Measurements from ENCODE around the gene PER2.

The PER2 gene

DNA sequence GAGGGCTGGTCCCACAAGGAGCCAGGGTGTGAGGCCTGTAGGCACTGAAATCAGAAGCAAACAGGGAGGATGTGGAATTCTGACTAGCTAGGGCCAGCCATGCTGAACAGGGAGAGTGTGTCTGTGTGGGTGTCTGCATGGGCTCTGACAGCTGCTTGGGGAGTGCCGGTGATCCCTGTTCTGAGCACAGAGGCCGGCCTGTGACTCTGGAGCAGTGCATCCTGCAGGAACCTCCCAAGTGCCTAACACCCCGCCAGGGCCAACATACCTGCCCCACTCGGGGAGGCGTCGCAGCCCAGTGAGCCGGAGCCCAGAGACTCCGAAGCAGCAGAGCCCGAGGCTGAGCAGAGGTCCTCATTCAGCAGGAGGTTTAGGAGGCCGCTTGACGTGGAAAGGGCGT is 37.1 kb downstream of the PER2 start:
- no peak overlapping the region for H3K4me2 ChIP-seq (ENCODE audit: low read length)
- no peaks in the 10 kb centered on the region for H3K4me1 ChIP-seq (ENCODE audit: low read length)
- no peaks in the 10 kb centered on the region for H4K20me1 ChIP-seq (ENCODE audit: insufficient read depth, low read length)
- H3K27ac ChIP-seq (ENCODE audit: low read length), result no peak overlapping the region
- peaks cover 3% of the 10 kb centered on the region for H3K36me3 ChIP-seq (replicated peaks; ENCODE audit: low read depth, low read length)
- no peak overlapping the region for H3K9ac ChIP-seq (ENCODE audit: low read length)
- no peaks in the 10 kb centered on the region for H3K27me3 ChIP-seq (ENCODE audit: low read depth, low read length)
- H2AFZ ChIP-seq (ENCODE audit: low read depth, low read length), result no peak overlapping the region
- no peak for TF ChIP-seq EZH2phosphoT487 (IDR thresholded peaks at IDR 0.05; ENCODE audit: low read depth)
- no peaks in the 10 kb centered on the region for H3K9me3 ChIP-seq (ENCODE audit: insufficient read depth, low read length)
- no peak overlapping the region for H3K4me3 ChIP-seq (ENCODE audit: low read length)
- no peaks in the 10 kb centered on the region for H3K79me2 ChIP-seq (ENCODE audit: low read length)

DNA sequence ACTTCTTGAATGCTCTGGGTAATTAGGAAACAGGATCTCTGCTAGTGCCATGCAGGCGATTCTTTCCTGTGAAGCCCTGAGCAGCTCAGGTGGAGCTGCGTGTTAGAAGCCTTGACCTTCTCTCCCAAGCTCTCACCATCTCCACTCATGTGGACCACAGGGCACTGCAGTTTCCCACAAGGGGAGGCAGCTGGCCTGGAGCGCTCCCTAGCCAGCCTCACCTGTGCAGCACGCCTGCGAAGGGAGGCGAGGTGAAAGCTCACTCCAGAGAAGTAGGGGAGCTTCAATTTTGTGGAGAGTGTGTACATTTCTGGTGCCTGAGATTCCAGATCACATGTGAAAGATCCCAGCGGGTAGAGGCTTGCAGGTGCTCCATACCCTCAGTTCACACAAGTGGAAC is 37.5 kb downstream of the PER2 start:
- Histone ChIP-seq H3K79me2 (ENCODE audit: low read length) (no peaks in the 10 kb centered on the region), H3K27ac (ENCODE audit: low read length) (no peak overlapping the region), H3K9ac (ENCODE audit: low read length) (no peak overlapping the region), H2AFZ (ENCODE audit: low read depth, low read length) (no peak overlapping the region), H4K20me1 (ENCODE audit: insufficient read depth, low read length) (no peaks in the 10 kb centered on the region), H3K36me3 (replicated peaks; ENCODE audit: low read depth, low read length) (peaks cover 1% of the 10 kb centered on the region), H3K4me3 (ENCODE audit: low read length) (no peak overlapping the region), H3K4me1 (ENCODE audit: low read length) (no peaks in the 10 kb centered on the region), H3K27me3 (ENCODE audit: low read depth, low read length) (no peaks in the 10 kb centered on the region), H3K9me3 (ENCODE audit: insufficient read depth, low read length) (no peaks in the 10 kb centered on the region), H3K4me2 (ENCODE audit: low read length) (no peak overlapping the region)
- no peak for TF ChIP-seq EZH2phosphoT487 (IDR thresholded peaks at IDR 0.05; ENCODE audit: low read depth)
- TF ChIP-seq, protein P1, sequence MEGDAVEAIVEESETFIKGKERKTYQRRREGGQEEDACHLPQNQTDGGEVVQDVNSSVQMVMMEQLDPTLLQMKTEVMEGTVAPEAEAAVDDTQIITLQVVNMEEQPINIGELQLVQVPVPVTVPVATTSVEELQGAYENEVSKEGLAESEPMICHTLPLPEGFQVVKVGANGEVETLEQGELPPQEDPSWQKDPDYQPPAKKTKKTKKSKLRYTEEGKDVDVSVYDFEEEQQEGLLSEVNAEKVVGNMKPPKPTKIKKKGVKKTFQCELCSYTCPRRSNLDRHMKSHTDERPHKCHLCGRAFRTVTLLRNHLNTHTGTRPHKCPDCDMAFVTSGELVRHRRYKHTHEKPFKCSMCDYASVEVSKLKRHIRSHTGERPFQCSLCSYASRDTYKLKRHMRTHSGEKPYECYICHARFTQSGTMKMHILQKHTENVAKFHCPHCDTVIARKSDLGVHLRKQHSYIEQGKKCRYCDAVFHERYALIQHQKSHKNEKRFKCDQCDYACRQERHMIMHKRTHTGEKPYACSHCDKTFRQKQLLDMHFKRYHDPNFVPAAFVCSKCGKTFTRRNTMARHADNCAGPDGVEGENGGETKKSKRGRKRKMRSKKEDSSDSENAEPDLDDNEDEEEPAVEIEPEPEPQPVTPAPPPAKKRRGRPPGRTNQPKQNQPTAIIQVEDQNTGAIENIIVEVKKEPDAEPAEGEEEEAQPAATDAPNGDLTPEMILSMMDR (IDR thresholded peaks at IDR 0.05; ENCODE audit: low read depth, low read length), result no peak

DNA sequence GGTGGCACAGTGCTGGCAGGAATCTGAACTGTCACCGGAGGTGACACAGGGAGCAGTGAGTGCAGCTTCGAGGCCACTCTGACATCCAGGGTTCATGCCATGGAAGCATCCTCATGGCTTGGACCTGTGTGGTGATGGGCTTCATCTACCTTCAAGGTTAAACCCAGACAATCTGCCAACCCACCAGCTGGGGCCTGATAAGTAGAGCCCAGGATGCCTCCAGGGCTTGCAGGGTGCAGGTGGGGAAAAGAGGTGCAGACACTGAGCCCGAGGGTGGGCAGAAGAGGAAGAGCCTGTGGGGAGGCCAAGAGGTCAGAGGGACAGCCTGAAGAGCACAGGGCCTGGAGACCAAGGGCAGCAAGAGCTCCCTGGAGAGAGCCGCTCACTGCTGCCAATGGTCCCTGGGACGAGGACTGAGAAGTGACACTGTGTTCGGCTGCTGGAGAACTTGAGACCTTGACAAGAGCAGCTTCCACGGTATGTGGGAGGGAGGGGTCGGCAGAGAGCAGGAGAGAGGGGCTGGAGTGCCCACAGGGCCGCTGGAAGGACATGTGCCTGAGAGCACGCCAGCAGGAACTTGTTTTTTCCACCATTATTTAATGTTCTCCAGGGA is 40.5 kb downstream of the PER2 start:
- no peak overlapping the region for H3K4me2 ChIP-seq (ENCODE audit: low read length)

DNA sequence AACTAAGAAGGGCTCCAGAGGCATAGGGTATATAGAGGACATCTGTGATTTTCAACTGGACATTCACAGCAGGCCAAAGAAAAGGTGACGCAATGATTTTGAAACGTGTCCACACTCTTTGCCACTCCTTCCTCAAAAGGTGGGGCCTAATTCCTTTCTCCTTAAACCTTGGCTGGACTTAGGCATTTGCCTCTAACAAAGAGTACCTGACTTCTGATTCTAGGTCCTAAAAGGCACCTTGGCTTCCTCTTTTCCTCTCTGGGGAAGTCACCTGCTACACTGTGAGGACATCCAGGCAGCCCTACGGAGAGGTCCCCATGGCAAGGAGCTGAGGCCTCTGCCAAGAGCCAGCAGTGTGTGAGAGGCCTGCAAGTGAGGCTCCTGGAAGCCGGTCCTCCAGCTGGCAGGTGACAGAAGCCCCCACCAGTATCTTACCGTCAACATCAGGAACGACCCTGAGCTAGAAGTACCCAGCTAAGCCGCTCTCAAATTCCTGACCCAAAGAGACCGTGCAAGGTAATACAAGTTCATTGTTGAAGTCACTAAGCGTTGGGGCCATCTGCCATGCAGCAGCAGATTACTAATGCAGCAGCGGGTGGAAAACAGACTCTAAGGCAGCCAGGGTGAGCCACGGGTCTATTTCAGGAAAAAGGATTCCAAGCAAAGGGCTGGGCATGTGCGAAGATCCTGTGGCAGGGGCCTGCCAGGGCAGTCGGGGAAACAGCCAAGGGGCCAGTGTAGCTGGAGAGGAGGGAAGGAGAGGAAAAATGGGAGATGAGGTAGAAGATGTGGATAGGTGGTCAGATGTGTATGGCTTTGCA is 41.2 kb downstream of the PER2 start:
- Histone ChIP-seq H3K9me3 (ENCODE audit: insufficient read depth, low read length) (no peaks in the 10 kb centered on the region), H3K4me1 (ENCODE audit: low read length) (no peaks in the 10 kb centered on the region), H4K20me1 (ENCODE audit: insufficient read depth, low read length) (no peaks in the 10 kb centered on the region), H3K4me2 (ENCODE audit: low read length) (no peak overlapping the region), H3K9ac (ENCODE audit: low read length) (no peak overlapping the region), H3K4me3 (ENCODE audit: low read length) (no peak overlapping the region), H3K27ac (ENCODE audit: low read length) (no peak overlapping the region), H3K79me2 (ENCODE audit: low read length) (no peaks in the 10 kb centered on the region), H2AFZ (ENCODE audit: low read depth, low read length) (no peak overlapping the region), H3K27me3 (ENCODE audit: low read depth, low read length) (no peaks in the 10 kb centered on the region), H3K36me3 (replicated peaks; ENCODE audit: low read depth, low read length) (no peaks in the 10 kb centered on the region)
- TF ChIP-seq EZH2phosphoT487 (IDR thresholded peaks at IDR 0.05; ENCODE audit: low read depth), result no peak
- TF ChIP-seq, protein P1 (IDR thresholded peaks at IDR 0.05; ENCODE audit: low read depth, low read length), result no peak

More for the DNA sequence above, 40.5 kb downstream of the PER2 start:
- TF ChIP-seq, protein P1 (IDR thresholded peaks at IDR 0.05; ENCODE audit: low read depth, low read length), result no peak
- no peak for TF ChIP-seq EZH2phosphoT487 (IDR thresholded peaks at IDR 0.05; ENCODE audit: low read depth)
- Histone ChIP-seq H3K4me1 (ENCODE audit: low read length) (no peaks in the 10 kb centered on the region), H3K79me2 (ENCODE audit: low read length) (no peaks in the 10 kb centered on the region), H2AFZ (ENCODE audit: low read depth, low read length) (no peak overlapping the region), H3K4me3 (ENCODE audit: low read length) (no peak overlapping the region), H3K27ac (ENCODE audit: low read length) (no peak overlapping the region), H3K9me3 (ENCODE audit: insufficient read depth, low read length) (no peaks in the 10 kb centered on the region), H3K27me3 (ENCODE audit: low read depth, low read length) (no peaks in the 10 kb centered on the region), H4K20me1 (ENCODE audit: insufficient read depth, low read length) (no peaks in the 10 kb centered on the region), H3K9ac (ENCODE audit: low read length) (no peak overlapping the region), H3K36me3 (replicated peaks; ENCODE audit: low read depth, low read length) (no peaks in the 10 kb centered on the region)
